GM18507 (cell line): Measurements from ENCODE around the gene ZHX3.
A peak's percentile ranks its signal among the peaks of the same experiment; 100 is the strongest.

Source experiments
- DNase-seq: peaks from one replicate; pipeline ENCODE4 v3.0.0; 2011; ENCODE audit warnings: low read depth; ENCODE audit not compliant: insufficient read length; ENCODE audit errors: extremely low spot score
- FAIRE-seq: peaks from 2 replicates; lab custom pipeline; 2011; peaks lifted over from hg19 to GRCh38; lab: Jason Lieb, UNC

The ZHX3 gene

DNA sequence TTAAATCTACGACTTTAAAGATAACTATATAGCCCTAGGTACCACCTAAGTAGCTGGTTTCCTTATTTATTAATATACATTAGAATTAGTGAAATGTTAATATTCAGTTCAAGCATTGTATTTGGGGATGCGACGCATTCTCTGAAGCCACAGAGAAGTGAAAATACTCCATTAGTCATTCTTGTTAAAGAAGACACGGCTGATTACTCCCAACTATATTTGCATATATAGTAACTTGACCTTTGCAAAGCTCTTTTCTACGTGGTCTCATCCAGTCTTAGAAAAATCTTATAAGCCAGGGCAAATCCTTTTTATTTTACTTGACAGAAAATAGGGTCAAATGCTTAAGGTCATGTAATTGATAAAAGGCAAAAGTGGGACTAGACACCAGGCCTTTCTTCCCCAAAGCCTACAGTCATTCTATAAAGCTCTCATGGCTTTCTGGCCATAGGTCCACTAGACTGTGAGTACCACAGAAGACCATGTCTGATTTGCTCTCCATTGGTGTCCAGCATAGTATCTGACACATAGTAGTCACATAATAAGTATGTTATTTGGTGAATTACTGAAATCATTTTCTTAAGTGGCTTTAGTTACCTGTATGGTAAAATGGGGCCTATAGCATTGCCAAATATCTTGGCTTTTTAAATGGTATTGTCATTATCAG lies 11.3 kb downstream of the ZHX3 start:
- DNase-seq, result peak; percentile 44
- FAIRE-seq, result peak; percentile 77

DNA sequence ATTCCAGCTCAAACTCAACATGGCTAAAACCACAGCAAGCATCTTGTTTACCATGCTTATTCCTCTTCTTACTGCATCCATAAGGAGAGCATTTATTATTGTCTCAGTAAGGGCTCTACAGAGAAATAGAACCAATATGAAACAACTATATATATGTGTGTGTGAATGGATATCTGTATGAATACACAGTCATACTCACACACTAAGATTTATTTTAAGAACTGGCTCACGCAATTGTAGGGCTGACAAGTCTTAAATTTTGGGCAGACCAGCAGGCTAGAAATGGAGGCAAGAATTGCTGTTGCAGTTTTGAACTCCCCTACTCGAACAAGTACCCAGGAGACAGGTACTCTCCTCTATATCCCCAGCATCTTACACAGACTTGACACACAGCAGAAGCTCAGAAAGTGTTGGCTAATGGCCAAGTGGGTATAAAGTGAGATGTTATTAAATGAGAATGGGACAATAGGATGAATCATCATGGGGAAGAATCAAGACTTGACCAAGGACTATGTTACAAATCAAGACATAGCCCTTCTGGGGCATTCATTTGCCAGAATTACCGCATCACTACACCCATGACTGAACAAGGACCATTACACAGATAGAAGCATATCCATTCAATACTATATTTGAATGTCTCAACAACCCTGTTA lies 13.0 kb downstream of the ZHX3 start:
- no peak for FAIRE-seq

DNA sequence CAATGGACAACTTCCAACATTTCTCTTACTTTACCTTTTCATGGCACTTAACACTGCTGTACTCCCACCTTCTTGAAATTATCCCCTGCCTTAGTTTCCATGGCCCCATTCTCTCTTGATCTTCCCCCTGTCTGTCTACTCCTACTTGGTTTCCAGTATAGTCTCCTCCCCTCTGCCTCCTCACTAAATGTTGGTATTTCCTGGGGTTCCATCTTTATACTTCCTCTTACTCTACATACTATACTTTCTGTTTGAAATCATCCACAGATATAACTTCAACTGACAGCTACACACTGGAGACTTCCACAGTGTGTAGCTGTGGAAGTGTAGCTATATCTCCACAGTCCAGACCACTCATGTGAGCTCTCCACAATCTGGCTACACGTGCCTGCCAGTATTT lies 13.5 kb downstream of the ZHX3 start:
- DNase-seq (no peak), FAIRE-seq (no peak)

More for the DNA sequence above, 13.0 kb downstream of the ZHX3 start:
- no peak for DNase-seq

DNA sequence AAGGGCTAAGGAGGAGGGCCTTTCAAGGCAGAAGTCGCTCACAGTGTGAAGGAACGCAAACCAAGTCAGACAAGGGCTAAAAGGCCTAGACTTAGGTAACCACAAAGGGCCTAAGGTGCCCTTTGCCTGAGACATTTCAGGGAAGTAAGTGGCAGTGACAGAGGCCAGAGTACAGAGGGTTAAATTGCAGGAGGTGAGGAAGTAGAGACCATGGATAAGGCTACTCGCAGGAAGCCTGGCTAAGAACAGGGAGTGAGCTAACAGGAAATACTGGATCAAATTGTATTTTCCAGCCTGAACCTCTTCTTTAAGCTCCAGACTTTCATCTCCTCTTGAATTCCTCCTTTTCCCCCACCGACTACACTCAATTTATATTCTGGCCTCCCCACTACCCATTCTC lies 16.6 kb downstream of the ZHX3 start:
- DNase-seq, result no peak
- no peak for FAIRE-seq

DNA sequence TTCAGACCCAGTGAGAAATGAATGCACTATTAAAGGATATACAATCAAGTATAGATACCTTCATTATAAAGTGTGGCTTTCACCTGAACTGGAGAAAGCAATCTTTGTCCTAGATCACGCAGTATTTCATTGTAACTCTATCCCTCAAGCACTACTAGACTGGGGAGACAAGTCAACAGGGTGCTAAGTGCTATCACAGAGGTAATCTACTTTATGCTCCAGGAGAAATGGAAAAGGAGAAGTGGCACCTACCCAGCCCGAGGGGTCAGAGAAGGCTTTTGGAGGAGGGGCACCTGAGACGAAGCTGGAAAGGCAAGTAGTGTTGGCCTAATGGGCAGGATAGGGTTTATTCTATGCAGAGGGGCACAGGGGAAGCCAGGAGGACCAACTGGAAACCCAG lies 17.1 kb downstream of the ZHX3 start:
- FAIRE-seq (no peak), DNase-seq (no peak)

DNA sequence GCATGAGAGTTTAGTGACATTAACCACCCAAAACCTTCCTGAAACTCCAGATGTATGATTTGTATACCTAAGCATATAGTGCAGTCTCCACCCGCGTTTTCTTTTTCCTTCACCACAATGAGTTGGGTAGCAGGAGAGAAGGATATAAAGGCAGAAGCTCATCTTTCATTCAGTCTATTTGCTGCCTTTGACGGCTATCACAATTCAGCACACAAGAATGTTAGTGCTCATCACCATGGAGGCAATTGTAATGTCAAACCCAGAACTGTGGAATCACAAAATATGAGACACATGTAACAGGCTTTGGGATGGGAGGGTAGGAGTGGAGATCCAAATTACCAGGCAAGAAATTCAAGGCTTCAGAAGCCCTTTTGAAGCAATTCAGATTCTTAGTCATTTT lies 17.6 kb downstream of the ZHX3 start:
- DNase-seq, result no peak
- no peak for FAIRE-seq

DNA sequence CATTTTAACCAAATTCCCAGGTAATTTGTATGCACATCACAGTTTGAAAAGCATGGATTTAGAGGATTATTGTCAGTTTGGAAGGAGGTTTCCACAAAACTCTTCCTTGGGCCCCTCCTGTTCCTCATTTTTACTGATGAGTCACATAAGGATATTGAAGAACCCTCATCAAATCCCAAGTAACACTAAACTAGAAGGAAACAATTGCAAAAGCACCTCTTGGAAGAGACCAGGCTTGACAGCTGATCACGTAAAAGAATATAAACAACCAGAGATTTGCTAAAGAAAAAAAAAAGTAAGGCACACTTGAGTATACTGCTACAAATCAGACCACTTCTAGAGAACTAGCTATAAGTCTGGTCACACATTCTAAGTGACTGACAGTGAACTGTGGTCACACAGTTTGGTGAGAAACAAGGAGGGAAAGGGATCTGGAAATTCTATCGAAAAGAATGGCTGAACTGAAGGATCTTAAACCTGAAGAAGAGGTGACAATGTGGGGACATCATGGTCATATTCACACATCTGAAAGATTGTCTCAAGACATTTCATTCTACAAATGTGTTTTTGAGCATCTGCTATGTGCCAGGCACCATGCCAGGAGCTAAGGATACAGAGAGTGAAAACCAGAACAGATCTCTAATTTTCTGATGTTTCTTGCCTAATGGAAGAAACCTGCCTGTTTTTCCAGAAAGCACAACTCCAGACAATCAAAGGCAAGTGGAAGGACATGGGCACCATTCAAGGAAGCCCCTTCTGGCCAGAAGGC lies 24.1 kb downstream of the ZHX3 start:
- FAIRE-seq (no peak), DNase-seq (no peak)

DNA sequence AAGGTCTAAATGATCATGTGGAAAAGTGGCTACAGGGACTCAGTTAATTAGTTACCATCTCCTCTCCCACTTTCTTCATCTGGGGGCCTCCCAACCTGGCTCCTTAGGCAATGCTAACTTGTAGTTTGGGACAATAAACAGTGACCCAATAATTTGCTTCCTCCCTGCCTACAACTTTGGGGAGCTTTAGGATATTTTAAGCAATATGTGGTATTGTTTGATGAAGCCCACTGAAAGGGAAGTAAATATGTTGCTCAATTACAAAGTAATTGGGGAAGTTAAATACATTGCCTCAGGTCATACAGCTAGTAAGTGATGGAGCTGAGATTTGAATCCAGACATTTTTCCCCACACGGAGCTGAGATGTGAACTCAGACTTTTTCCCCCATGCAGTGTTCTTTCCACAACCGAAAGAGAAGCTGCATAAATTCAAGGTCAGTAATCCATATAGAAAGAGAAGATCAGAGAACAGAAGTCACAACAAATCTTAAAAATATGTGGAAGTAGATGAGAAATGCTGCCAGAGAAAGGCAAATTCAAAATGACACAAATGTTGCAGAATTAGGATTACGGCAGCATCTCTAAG lies 26.6 kb downstream of the ZHX3 start:
- no peak for DNase-seq
- no peak for FAIRE-seq

DNA sequence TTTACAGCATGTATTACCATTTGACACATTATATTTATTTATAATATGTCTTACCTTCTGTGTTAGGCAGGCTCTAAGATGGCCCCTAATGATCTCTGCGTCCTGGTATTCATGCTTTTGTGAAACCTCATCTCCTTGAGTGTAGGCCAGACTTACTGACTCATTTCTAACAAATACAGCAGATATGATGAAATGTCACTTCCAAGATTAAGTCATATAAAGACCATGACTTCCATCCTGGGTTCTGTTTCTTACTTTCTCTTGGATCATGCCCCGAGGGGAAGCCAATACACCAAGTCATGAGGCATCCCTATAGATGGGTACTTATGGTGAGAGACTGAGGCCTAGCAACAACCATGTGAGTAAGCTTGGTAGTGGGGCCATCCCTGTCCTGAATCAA lies 30.2 kb downstream of the ZHX3 start:
- no peak for FAIRE-seq
- DNase-seq, result no peak

DNA sequence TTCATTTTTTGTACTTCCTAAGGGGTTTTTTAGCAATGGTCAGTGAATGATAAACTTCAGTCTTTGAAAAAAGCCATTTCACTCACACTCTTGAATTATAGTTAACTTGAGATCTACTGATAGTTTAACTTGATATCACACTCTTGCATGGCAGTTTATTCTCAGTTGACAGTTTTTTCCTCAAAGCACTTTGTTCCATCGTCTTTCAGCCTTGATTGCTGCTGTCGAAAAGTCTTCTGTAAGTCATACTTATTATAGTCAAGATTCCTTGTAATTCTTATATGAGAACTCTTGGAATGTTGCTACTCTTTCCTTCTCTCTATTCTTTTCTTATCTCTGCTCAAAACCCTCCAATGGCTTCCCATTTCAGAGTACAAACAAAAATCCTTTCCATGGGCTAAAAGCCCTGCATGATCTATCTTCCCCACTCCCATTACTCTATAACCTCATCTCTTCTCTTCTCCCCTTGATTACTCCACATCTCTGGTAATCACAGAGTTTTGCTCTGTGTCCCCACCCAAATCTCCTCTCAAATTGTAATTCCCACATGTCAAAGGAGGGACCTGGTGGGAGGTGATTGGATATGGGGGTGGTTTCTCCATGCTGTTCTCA lies 31.2 kb downstream of the ZHX3 start:
- FAIRE-seq (no peak), DNase-seq (no peak)

DNA sequence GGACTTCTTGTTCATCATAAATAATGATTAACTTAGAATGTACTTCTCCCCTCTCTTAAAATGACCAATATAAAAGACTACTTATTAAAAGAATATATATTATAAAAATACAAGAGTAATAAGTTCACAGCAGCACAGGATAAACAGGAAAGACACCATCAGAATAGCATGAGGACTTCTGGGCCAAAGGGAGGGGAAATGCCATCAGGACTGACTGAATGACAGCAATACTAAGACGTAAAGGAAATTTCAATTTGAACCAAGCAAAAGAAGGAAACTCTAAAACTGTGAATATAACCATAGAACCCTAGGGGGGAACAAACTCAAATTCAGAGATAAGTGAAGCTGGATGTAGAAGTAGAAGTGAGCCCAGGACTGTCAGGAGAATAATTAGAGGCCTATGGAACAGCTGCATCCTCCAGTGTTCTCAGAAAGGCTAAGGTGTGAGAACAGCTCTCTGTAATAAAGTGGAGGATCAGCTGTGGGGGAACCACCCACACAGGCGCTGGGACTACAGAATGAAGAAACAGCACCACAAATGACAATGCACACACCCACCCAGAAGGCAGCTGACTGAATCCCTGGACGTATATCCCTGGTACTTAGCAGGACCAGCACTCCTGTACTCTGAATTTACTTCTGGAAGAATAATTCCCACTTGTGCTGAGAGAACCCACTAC lies 37.8 kb downstream of the ZHX3 start:
- FAIRE-seq (no peak), DNase-seq (no peak)

DNA sequence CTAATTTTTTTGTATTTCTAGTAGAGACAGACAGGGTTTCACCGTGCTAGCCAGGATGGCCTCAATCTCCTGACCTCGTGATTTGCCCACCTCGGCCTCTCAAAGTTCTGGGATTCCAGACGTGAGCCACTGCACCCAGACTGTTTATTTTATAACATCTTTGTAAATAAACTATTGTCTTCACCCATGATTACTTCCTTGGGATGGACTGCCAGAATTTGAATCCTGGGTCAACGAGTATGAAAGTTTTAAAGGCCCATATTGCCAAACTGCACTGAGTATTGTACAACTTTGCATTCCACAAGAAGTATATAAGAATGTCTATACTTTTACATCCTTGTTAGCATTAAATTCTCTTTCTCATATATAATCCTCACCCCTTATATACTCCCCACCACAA lies 38.6 kb downstream of the ZHX3 start:
- no peak for DNase-seq
- no peak for FAIRE-seq

DNA sequence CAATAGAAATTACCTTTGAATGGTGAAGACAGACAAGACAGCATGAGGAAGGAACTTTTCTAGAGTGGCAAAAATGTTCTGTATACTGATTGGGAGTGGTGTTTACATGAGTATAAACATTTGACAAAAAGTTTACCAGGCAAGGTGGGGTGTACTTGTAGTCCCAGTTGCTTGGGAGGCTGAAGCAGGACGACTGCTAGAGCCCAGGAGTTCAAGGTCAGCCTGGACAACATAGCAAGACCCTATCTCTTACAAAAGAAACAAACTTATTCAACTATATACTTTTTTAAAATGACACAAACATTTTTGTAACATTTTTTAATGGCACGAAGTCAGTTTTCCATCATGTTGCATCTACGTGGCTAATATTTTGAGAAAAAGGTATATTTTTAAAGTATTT lies 40.5 kb downstream of the ZHX3 start:
- DNase-seq (no peak), FAIRE-seq (no peak)

DNA sequence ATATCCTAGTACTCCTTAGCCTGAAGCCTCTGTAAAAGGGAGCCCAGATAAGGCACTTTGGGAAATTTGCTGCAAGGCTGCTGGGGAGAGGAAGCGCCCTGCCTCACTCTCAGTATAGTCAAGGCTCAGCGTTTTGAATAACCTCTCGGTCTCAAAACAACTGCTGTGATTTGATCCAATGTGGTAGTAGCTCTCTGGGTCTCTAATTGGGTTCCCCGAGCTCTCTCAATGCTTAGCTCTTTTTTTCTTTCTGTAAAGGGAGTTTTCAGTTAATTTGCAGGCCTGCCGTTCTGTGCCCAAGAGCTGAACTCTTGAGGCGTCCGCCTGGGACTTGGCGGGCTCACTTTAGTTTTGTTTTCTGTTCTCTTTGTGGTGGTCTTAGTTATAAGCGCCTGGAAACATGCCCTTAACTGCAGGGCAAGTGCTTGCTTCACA lies 41.2 kb downstream of the ZHX3 start:
- no peak for FAIRE-seq

DNA sequence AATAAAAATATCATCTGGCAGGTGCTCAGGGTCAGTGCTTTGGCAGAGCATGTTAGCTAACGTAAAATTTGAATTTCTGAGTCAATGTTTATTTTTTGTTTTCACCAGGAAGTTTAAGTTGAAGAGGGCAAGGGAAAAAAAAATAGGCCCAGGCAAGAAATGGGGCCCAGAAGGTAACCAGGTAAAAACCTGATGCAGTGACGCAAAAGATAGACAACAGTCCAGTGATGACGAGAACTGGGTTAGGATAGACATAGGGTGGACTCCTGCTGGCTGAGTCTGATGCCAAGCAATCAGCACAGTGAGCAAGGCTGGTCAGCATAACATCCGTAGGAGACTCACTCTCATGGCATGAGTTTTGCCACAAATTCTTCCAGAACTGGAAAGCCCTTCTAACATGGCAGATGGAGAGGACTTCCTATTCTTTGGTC lies 42.2 kb downstream of the ZHX3 start:
- DNase-seq (no peak), FAIRE-seq (no peak)

More for the DNA sequence above, 41.2 kb downstream of the ZHX3 start:
- no peak for DNase-seq

DNA sequence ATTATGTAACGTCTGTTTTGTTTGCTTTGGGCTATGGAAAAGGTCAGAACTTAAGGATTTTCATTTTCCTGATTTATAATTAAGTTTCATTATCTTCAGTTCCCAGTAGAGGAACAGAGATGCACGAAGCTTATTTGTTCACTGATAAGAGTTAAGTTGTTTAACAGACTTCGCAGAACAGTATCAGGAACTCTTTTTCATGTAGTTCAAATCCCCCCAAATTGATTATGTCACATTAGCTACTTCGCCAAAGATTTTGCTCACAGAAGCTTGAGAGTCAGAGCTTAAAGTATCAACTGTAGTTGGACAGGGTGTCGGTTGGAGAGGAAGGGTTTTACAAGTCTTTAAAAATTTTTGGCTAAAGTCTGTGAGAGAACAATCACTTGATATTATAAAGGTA lies 43.4 kb downstream of the ZHX3 start:
- no peak for DNase-seq
- FAIRE-seq, result no peak

DNA sequence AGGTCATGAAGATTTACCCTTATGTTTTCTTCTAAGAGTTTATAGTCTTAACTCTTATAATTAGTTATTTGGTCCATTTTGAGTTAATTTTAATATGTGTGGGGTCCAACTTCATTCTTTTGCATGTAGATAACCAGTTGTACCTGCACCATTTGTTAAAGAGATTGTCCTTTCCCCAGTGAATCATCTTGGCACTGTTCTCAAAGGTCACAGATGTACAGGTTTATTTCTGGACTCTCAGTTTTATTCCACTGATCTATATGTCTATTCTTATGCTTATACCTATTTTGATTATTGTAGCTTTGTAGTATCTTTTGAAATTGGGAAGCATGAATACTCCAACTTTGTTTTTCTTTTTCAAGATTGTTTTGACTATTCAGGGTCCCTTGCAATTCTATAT lies 44.1 kb downstream of the ZHX3 start:
- no peak for FAIRE-seq
- no peak for DNase-seq

DNA sequence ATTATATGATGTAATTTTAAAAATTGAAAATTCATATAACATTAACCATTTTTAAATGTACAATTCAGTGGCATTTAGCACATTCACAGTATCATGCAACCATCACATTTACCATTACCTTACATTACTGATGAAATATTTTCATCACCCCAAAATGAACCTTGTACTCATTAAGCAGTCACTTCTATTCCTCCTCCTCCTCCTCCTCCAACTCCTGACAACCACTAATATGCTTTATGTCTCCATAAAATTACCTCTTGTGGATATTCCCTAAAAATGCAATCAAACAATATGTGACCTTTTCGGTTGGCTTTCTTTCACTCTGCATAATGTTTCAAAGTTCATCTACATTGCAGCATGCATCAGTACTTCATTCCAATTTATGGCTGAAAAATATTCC lies 45.2 kb downstream of the ZHX3 start:
- FAIRE-seq, result no peak
- DNase-seq, result no peak

DNA sequence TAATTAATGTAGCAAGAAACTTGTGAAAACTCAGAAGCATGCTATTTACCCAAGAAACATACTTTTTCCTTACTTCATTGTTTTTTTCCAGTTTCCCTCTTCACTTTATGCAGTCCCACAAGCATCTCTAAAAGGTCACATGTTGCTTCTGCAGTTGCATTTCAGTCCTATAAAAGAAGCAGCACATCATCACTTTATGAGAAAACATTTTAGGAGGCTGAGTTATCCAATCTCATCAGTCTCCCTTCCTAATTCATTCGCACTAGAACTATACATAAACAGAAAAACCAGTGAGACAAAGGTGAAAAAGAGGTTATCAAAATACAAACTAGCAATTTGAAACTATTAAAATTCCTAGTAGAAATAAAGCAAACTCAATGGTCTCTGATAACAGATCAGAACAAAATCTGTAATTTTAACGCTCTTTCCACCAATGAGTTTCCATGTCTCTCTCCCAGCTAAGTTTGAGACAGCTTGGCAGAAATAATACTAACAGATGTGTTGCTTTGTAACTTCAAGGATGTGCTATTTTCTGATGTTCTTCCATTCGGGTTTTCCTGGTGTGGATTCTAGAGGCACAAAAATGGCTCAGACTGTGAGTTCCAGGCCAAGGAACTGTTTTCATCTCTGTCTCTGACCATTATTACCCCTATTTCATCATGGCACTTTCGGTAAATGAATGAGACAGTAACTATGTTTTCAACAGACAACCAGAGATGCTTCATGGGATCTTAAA lies 48.4 kb downstream of the ZHX3 start:
- no peak for FAIRE-seq
- no peak for DNase-seq
